ENCODE measurements around the gene TMEM43.
"Not testable (repeated sequence)": the region's sequence is repeated elsewhere in the genome, so short reads cannot be mapped to it uniquely, and the experiment has no call there.

TMEM43 gene

GRCh38 chr3:14124615-14125192 lies at the start of gene TMEM43, which contains the start of gene CHCHD4:
Gene TMEM43, plus strand, starts transcription at chr3:14125052. Its CDS starts 142 bp downstream, at chr3:14125194.
Gene CHCHD4, minus strand, starts transcription at chr3:14124870. Its CDS starts 194 bp downstream, at chr3:14124676.
- DNase-seq, result peak; percentile 98

GRCh38 chr3:14075233-14075632 lies 49.6 kb upstream of the TMEM43 start:
- DNase-seq, result not testable (repeated sequence)

- no peak for DNase-seq
Observed at GRCh38 chr3:14077310-14077709, 47.5 kb upstream of the TMEM43 start.

GRCh38 chr3:14082108-14082657 lies 42.7 kb upstream of the TMEM43 start:
- DNase-seq, result peak; percentile 10

GRCh38 chr3:14087461-14087860 lies 37.4 kb upstream of the TMEM43 start:
- not testable (repeated sequence) for DNase-seq

GRCh38 chr3:14091959-14092358 lies 32.9 kb upstream of the TMEM43 start:
- DNase-seq, result not testable (repeated sequence)

- no peak for DNase-seq
Observed at GRCh38 chr3:14092464-14092863, 32.4 kb upstream of the TMEM43 start.

- DNase-seq, result no peak
Observed at GRCh38 chr3:14093831-14094230, 31.0 kb upstream of the TMEM43 start.

GRCh38 chr3:14096742-14097141 lies 28.1 kb upstream of the TMEM43 start:
- no peak for DNase-seq

GRCh38 chr3:14097616-14098391 lies 27.0 kb upstream of the TMEM43 start:
- DNase-seq, result no peak

GRCh38 chr3:14109821-14110220 lies 15.0 kb upstream of the TMEM43 start:
- DNase-seq, result not testable (repeated sequence)

GRCh38 chr3:14110699-14111098 lies 14.2 kb upstream of the TMEM43 start:
- no peak for DNase-seq

- DNase-seq, result no peak
Observed at GRCh38 chr3:14113965-14114635, 10.8 kb upstream of the TMEM43 start.

- DNase-seq, result no peak
Observed at GRCh38 chr3:14117468-14118399, 7.1 kb upstream of the TMEM43 start.

- DNase-seq, result no peak
Observed at GRCh38 chr3:14118400-14119381, 6.2 kb upstream of the TMEM43 start.

GRCh38 chr3:14119651-14120050 lies 5.2 kb upstream of the TMEM43 start:
- DNase-seq, result no peak

- DNase-seq, result no peak
Observed at GRCh38 chr3:14120111-14120920, 4.5 kb upstream of the TMEM43 start.

GRCh38 chr3:14120921-14121448 lies 3.9 kb upstream of the TMEM43 start:
- not testable (repeated sequence) for DNase-seq

- no peak for DNase-seq
Observed at GRCh38 chr3:14121859-14122258, 3.0 kb upstream of the TMEM43 start.

GRCh38 chr3:14122301-14122700 lies 2.6 kb upstream of the TMEM43 start:
- no peak for DNase-seq
